Activated CD8-positive, alpha-beta memory T cell treated with anti-CD3 and anti-CD28 coated beads for 4 hours (primary cell): ENCODE measurements around the gene APBB2.
"Not testable (repeated sequence)": the region's sequence is repeated elsewhere in the genome, so short reads cannot be mapped to it uniquely, and the experiment has no call there.

Experiments used
- DNase-seq, 2 donors: peaks; one replicate each; pipeline ENCODE4 v3.0.0-alpha.2; 2020; ENCODE audit warnings: low read depth in 2 of 2

Gene APBB2

DNA sequence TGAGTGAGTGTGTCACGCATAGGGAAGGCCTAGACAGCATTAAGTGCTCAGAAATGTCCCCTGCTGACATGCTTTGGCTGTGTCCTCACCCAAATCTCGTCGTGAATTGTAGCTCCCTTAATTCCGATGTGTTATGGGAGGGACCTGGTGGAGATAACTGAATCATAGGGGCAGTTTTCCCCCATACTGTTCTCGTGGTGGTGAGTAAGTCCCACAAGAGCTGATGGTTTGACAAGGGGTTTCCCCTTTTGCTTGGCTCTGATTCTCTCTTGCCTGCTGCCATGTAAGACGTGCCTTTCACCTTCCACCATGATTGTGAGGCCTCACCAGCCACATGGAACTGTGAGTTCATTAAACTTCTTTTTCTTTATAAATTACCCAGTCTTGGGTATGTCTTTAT is 386.6 kb downstream of the APBB2 start:
- no peak for DNase-seq

DNA sequence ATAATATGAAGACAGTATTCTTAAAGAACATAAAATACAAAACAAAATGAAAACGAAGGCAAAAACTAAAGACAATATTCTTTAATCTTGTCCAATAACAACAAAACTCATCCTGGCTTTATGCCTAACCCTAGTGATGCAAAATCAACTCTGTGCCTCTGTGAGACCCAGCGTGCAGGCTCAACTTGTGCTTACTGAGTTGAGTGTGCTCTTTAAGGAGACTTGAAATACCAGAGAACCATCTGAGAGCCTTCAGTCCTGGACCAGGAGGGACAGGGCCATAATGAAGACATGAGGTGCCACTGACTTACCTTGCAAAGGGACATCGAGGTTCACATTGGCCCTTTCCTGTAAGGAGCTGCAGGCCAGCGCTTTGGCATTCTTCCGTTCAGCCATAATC is 387.5 kb downstream of the APBB2 start:
- DNase-seq = no peak

DNA sequence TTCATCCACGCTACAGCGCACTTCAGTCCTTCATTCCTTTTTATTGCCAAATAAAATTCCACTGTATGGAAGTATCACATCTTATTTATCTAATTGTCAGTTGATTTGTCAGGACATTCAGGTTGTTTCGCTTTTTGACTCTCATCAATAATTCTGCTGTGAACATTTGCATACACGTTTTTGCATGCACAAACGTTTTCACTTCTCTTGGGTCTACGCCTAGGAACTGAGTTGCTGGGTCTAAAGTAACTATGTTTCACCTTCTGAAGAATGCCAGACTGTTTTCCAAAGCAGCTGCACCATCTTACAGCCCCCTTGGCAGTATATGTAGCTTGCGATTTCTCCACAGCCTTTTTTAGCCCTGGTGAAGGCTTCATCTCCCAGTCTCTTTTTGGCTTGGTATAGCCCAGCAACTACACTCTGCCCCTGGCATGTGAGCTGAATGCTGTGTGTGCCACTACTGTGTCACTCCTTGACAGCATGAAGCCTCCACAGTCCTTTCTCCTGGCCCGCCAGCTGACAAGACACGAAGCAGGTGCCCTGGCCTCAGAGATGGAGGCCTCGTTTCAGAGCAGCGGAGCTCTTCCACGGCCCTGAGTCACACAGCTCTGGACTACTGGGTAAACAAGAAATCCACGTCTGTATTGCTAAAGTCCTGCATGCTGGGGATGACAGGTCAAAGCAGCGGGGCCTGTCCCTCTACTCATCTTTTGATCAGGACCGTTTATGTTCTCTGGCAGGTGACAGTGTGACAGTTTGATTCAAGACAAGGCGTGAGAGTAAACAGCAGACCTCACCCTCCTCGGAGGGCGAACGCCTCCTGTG is 389.1 kb downstream of the APBB2 start:
- no peak for DNase-seq

DNA sequence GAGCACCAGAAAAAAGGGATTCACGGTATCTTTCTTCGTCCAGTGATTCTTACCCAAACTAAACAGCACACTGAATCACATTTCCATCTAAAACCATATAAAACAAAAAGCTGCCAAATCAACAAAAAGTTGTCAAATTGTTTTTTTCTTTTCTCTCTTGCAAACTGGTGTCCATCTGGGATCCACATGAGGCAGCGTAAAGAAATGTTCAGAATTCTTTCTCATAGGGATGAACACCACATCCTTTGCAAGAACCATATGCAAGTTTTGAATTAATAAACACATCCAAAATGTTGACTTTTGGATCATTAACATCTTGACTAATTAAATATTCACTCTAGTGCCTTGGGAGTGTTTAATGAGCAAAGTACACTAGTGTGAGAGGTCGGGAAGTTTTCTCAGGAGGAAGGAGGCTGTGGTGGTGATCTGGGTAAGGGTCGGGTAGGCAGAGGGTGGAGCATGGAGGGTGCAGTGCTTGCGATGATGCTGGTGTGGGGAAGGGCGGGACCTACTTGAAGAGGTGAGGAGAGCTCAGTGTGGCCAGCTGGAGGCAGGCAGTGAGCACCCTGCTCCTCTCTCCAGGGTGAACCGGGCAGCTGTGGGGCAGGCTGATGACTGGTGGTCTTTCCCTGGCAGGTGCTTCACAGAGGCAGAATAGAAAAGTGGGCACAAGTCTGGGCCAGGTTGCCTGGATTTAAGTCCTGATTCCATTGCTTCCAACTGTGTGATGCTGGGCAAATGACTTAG is 391.7 kb downstream of the APBB2 start:
- DNase-seq = no peak

GRCh38 chr4:40820101-40820500 is 394.2 kb downstream of the APBB2 start:
- no peak for DNase-seq

DNA sequence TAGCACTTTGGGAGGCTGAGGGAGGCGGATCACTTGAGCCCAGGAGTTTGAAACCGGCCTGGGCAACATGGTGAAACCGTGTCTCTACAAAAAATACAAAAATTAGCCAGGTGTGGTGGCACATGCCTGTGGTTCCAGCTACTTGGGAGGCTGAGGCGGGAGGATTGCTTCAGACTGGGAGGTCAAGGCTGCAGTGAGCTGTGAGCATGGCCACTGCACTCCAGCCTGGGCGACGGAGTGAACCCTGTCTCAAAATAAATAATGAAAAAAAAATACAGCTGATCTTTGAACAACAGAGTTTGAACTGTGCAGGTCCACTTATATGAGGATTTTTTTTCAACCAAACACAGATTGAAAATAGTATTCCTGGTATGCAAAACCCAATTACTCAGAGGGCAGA is 397.2 kb downstream of the APBB2 start:
- DNase-seq = not testable (repeated sequence)

GRCh38 chr4:40812856-40813255 is 401.5 kb downstream of the APBB2 start:
- no peak for DNase-seq

GRCh38 chr4:40812386-40812785 is 402.0 kb downstream of the APBB2 start:
- DNase-seq = no peak

- DNase-seq = no peak
These were observed 402.4 kb downstream of the APBB2 start for GRCh38 chr4:40811956-40812355.

- no peak for DNase-seq
These were observed 405.4 kb downstream of the APBB2 start for GRCh38 chr4:40808926-40809457.

DNA sequence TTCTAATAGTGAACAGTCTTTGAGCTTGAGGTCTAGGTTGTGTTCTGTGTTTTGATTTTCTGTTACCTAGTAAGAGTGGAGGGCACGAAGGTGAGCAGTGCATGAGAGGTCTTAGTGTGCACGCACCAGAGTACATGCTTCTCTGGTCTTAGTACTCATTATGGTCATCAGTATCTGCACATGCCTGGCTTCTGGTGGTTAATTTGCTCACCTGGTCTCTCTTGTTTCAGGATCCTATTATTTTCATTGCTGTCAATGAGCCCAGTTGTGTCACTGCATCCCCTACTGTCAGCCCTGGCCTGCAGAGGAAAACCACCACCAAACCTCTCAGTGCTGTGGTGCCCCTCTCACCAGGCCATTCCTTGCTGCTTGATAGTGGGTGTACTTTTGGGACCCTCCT is 409.7 kb downstream of the APBB2 start:
- no peak for DNase-seq

GRCh38 chr4:40800064-40800463 is 414.3 kb downstream of the APBB2 start:
- DNase-seq = no peak

DNA sequence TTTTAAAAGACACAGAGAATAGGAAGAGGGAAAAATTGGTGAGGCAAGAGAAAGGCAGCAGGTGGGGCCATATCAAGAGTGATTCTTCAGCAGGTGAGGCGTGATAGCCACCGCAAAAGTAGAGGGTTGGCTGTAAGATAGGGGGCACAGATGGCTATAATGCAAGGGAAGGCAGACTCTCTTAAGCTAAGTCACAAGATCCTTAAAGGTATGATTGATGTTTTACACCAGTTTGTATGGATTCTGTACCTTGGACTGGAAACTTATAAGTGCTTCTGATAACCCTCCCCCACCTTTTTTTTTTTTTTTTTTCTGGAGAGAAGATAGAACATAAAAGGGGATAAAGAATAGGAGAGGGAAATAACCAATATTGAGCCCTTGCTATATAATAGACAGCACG is 424.6 kb downstream of the APBB2 start:
- no peak for DNase-seq

GRCh38 chr4:40789031-40789430 is 425.3 kb downstream of the APBB2 start:
- no peak for DNase-seq

- DNase-seq = no peak
These were observed 426.0 kb downstream of the APBB2 start for GRCh38 chr4:40788331-40788730.

- DNase-seq = no peak
These were observed 428.6 kb downstream of the APBB2 start for GRCh38 chr4:40785727-40786126.

DNA sequence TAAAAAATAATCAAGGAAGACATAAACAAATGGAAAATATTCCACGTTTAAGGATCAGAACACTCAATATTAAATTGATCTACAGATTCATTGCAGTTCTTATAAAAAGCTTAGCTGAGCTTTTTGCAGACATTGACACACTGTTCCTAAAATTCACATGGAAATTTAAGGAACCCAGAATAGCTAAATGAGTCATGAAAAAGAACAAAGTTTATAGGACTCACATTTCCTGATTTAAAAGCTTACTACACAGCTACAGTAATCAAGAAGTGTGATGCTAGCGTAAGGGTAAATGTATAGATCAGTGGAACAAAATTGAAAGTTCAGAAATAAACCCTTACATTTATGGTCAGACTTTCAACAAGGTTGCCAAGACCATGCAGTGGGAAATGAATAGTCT is 431.5 kb downstream of the APBB2 start:
- DNase-seq = no peak

GRCh38 chr4:40778090-40778489 is 436.3 kb downstream of the APBB2 start:
- no peak for DNase-seq

- DNase-seq = no peak
These were observed 445.1 kb downstream of the APBB2 start for GRCh38 chr4:40769266-40769665.

GRCh38 chr4:40763228-40763716 is 451.1 kb downstream of the APBB2 start:
- no peak for DNase-seq
